Smooth muscle cell (in vitro differentiated cells): ENCODE data around the gene UBE2R2. TPM values are rescaled to one million over a fixed set of nuclear protein-coding genes. Genes with fewer than 3 reads are reported as not detected.
"Not testable (repeated sequence)": the region's sequence is repeated elsewhere in the genome, so short reads cannot be mapped to it uniquely, and the experiment has no call there.

Experiments used
- DNase-seq: peaks from one replicate; lab custom pipeline; 2025; ENCODE audit not compliant: unreplicated experiment; lab: John Stamatoyannopoulos, UW
- H2AFZ ChIP-seq: fragments of 200-600 bp; sonication (generic); 2 replicates; pipeline ENCODE4 v1.6.0; 2016; ENCODE audit warnings: antibody characterized with exemption, low read depth, mild to moderate bottlenecking
- H3F3A ChIP-seq: fragments of 200-600 bp; sonication (generic); 2 replicates; pipeline ENCODE4 v1.6.0; 2017; ENCODE audit warnings: antibody characterized with exemption, low read depth
- H3K27ac ChIP-seq: fragments of 200-600 bp; sonication (generic); 2 replicates; pipeline ENCODE4 v1.5.1; 2016; ENCODE audit warnings: low read depth, mild to moderate bottlenecking
- H3K27me3 ChIP-seq: fragments of 200-600 bp; sonication (generic); 2 replicates; pipeline ENCODE4 v1.6.1; 2016; ENCODE audit warnings: low read depth, mild to moderate bottlenecking
- H3K36me3 ChIP-seq: fragments of 200-600 bp; sonication (generic); 2 replicates; pipeline ENCODE4 v1.5.1; 2016; ENCODE audit warnings: low read depth
- H3K4me1 ChIP-seq: fragments of 200-600 bp; sonication (generic); 2 replicates; pipeline ENCODE4 v1.5.1; 2016; ENCODE audit warnings: low read depth
- H3K4me2 ChIP-seq: fragments of 200-600 bp; sonication (generic); 2 replicates; pipeline ENCODE4 v1.6.0; 2016; ENCODE audit warnings: mild to moderate bottlenecking
- H3K4me3 ChIP-seq: fragments of 200-600 bp; sonication (generic); 2 replicates; pipeline ENCODE4 v1.5.1; 2016; ENCODE audit warnings: mild to moderate bottlenecking
- H3K79me2 ChIP-seq: fragments of 200-600 bp; sonication (generic); 2 replicates; pipeline ENCODE4 v1.6.0; 2016; ENCODE audit warnings: low read depth, mild to moderate bottlenecking
- H3K9ac ChIP-seq: fragments of 200-600 bp; sonication (generic); 2 replicates; pipeline ENCODE4 v1.6.0; 2016; ENCODE audit warnings: low read depth
- H3K9me3 ChIP-seq: fragments of 200-600 bp; sonication (generic); replicated peaks from 2 replicates; pipeline ENCODE4 v1.5.1; 2016; ENCODE audit warnings: low read depth
- H4K20me1 ChIP-seq: fragments of 200-600 bp; sonication (generic); 2 replicates; pipeline ENCODE4 v1.6.0; 2016; ENCODE audit warnings: low read depth
- CTCF ChIP-seq: fragments of 200-600 bp; sonication (generic); IDR thresholded peaks from 2 replicates; pipeline ENCODE4 v1.5.1; 2017; ENCODE audit warnings: borderline replicate concordance, mild to moderate bottlenecking, antibody characterized with exemption; ENCODE audit not compliant: insufficient read depth, poor library complexity, severe bottlenecking
- WGBS: methylation state at CpG from one replicate; pipeline ENCODE4 v1.1.7; 2016; ENCODE audit warnings: low lambda C conversion rate; 5-methylcytosine and 5-hydroxymethylcytosine counted together
- polyA plus RNA-seq: library from polyadenylated mRNA; unstranded; fragments of >200 nt; fragmentation: Nextera tagmentation; extraction: Ambion mirVana; gene quantifications from 2 replicates; pipeline ENCODE4 v1.2.1, GENCODE V29; 2016
- total RNA-seq: library from RNA; depleted of rRNA; stranded (reverse); fragments of >200 nt; gene quantifications from 2 replicates; pipeline ENCODE4 v1.2.3, GENCODE V29; 2014

UBE2R2 gene, protein sequence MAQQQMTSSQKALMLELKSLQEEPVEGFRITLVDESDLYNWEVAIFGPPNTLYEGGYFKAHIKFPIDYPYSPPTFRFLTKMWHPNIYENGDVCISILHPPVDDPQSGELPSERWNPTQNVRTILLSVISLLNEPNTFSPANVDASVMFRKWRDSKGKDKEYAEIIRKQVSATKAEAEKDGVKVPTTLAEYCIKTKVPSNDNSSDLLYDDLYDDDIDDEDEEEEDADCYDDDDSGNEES
- total RNA-seq (39.1 and 43.5 TPM in 2 replicates), polyA plus RNA-seq (43.2 and 44.2 TPM in 2 replicates)

GRCh38 chr9:33816327-33817252 is at the start of gene UBE2R2:
TSS of gene UBE2R2 (plus strand) at chr9:33817160. CDS start at chr9:33817758, 598 bp downstream.
- Histone ChIP-seq H3K4me1 (peaks cover 23% of the 10 kb centered on the region), H3K4me3 (peak within 1 kb of the TSS; percentile 98), H3K4me2 (peak within 1 kb of the TSS; percentile 94), H3K27me3 (no peaks in the 10 kb centered on the region), H3F3A (peaks cover 17% of the 10 kb centered on the region), H3K9me3 (no peaks in the 10 kb centered on the region), H4K20me1 (peaks cover 33% of the 10 kb centered on the region), H3K27ac (peak within 1 kb of the TSS; percentile 94), H3K36me3 (no peaks in the 10 kb centered on the region), H3K9ac (peak within 1 kb of the TSS; percentile 98), H3K79me2 (peaks cover 44% of the 10 kb centered on the region), H2AFZ (peak within 1 kb of the TSS; percentile 94)
- peak; percentile 92 for DNase-seq
- no peak for TF ChIP-seq CTCF
- 6% methylated on average over 31 of the region's 66 CpGs for WGBS

DNA sequence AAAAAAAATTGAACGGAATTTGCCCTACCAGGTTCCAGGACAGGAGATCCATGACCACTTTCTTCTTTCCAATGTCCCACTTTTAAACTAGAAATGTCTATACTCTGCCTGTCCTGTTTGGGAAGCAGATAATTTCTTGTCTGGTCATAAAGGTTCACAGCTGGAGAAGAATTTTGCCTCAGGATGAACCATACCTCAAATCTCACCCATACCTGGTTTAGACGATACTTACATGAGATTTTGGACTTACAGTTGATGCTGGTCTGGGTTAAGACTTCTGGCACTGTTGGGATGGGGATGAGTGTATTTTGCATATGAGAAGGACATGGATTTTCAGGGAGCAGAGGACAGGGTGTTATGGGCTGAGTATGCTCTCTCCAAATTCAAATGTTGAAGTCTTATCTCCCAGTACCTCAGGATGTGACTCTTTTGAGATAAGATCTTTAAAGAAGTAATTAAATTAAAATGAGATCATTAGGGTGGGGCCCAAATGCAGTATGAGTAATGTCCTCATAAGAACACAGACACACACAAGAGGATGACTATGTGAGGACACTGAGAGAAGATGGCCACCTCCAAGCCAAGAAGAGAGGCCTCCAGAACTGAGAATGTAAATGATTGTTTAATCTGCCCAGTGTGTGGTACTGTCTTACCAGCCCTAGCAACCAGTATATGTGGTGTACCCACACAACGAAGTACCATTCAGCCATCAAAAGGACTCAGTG is 46.6 kb upstream of the UBE2R2 start:
- not testable (repeated sequence) for H3K79me2 ChIP-seq, DNase-seq, H4K20me1 ChIP-seq, H2AFZ ChIP-seq, H3K9ac ChIP-seq, H3K4me2 ChIP-seq, H3K4me1 ChIP-seq, H3F3A ChIP-seq, H3K4me3 ChIP-seq, H3K27me3 ChIP-seq, H3K36me3 ChIP-seq, H3K9me3 ChIP-seq
- WGBS, result 88% methylated on average over 3 of the region's 3 CpGs
- peak overlapping the region; percentile 77 for H3K27ac ChIP-seq

DNA sequence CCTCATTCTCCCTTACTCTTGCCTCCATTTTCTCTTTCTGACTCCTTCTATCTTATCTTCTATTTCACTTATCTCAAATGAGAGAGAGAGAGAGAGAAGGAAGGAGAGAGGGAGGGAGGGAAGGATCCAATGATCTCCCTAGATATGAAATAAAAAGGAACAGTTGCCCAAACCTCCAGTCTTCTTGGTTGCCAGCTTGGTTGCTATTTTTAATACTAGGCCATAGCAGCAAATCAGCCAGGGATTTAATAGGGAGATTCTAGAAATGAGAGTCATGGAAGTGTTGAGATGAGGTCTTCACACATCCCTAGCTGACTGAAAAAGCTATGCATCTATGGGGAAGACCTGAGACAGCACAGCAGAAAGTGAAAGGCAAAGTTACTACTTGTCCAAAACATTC is 43.8 kb upstream of the UBE2R2 start:
- H3K27me3 ChIP-seq, H3F3A ChIP-seq, DNase-seq, H3K4me1 ChIP-seq, H3K79me2 ChIP-seq, H3K4me3 ChIP-seq, H3K9me3 ChIP-seq, H3K4me2 ChIP-seq, H3K9ac ChIP-seq, H2AFZ ChIP-seq, H3K36me3 ChIP-seq, H4K20me1 ChIP-seq: not testable (repeated sequence)
- peak overlapping the region; percentile 38 for H3K27ac ChIP-seq

DNA sequence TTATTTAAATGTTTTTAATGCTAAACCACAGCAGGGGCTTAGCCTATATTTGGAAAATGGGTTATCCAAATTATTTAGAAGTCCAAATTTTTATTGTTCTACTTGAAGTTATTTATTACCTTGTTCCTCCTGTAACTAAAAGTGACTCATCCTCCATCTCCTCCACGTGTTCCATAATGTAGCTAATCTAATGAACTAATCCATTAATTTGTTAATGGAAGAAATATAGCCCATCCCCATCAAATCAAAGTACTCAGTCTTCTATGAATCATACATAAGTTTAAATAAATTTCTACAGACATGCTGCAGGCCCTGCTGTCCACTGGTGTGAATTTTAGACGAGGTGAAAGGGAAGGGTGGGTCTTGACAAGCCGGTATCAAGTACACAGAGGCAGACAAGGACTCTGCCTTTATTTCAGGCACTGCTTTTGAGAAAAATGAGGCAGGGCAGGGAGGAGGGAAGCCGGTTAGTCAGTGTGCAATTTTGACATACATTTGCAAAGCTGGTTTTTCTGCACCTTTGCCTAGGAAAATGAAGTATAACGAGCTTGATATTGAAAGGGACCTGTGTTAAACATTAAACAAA is 42.8 kb upstream of the UBE2R2 start:
- H3F3A ChIP-seq, H3K4me2 ChIP-seq, H3K4me3 ChIP-seq, H3K9ac ChIP-seq, H3K36me3 ChIP-seq, H2AFZ ChIP-seq, H4K20me1 ChIP-seq, H3K27me3 ChIP-seq, DNase-seq, H3K4me1 ChIP-seq, H3K9me3 ChIP-seq, H3K79me2 ChIP-seq: not testable (repeated sequence)
- peak overlapping the region; percentile 35 for H3K27ac ChIP-seq
- 63% methylated on average over 5 of the region's 5 CpGs for WGBS
